HG03575 (cell line): Measurements from ENCODE around the gene CLSTN1.

Source experiments
- ATAC-seq: cut with Tn5 transposase; IDR thresholded peaks from one replicate; pipeline ENCODE4 v1.9.1; 2021; ENCODE audit not compliant: unreplicated experiment, insufficient number of reproducible peaks, low FRiP score; ENCODE audit errors: extremely low read depth

CLSTN1 gene

DNA sequence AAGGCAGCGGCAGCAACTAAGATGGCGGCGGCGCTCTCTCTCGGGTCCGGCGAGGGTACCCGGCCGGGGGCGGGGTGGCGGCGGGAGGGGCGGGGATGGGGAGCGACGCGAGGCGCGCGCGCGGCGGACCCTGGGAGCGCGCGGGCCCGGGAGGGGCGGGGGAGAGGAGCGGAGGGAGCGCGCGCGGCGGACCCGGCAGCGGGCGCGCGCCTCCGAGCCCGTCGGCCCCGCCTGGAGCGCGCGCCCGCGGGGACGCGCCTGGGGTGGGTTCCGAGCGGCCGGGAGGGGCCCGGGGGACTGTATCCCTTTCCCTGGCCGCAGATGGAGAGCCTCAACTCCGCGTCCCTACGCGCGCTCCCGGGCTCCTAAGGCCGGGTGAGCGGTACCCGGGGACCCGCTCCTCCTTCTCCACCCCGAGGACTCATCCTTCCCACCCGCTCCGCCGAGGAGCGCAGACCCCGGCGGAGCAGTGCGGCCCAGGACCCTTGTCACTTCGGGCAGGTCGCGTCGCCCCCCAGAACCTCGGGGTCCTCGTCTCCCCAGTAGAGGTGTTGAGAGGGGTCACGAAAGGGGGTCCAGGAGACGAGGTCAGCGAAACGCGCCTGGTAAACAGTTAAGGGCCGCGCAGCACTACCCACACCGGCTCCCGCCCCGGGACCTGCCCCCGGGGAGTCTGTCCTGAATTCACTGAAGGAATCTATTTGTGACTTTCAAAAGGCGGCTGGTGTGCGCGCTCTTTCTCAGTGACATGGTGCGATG, at the start of gene CLSTN1:
TSS of gene CLSTN1 (minus strand) at position 23 of the 759 bp plus-strand sequence. CDS start 232 bp downstream, outside the sequence.
- ATAC-seq = no peak

DNA sequence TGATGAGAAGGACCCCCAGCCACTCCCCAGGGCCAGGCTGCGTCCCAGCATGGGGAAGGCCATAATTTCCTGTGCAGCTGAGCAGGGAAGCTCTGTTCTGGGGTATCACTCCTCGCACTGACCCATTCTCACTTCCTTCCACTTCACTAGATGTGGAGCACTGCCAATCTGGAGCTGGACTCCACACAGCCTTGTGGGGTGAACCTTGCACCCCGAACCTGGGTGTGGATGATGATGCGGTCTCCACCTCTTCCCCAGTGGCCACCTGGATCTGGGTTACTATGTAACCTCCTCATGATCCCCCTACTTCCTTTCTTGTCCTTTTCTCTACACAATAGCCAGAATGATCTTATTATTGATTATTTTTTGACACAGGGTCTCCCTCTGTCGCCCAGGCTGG, 49.6 kb upstream of the CLSTN1 start:
- ATAC-seq = no peak

DNA sequence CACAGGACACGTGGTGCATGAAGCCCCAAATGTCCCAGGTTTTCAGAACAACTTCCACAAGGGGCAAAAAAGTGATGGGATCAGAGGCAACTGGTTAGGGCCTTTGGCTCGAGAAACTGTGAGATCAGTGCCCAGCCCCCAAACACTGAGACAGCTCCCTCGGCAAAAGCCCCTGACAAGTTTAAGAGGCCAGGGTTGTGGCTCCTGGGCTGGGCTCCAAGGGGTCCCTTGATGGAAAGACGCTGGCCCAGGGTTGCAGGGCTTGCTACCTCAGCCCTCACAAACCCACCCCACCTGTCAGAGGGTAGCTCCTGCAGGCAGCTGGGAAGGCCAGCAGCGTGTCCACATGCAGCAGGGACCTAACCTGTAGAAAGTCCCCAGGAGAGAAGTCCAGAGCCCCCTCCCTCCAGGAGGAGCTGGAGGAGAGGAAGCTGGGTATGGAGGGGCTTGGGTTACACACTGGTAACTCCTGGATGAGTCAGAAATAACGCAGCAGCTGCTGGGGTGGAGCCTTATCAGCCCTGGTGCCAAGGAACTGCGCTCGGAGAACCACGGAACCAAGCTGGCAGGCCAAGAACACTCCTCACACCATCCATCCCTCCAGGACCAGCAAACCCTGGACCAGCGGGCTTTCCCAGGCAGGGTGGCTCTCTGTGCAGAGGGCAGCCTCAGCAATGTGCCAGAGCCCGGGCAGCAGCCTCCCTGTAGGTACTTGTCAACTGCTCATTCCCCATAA, 48.8 kb upstream of the CLSTN1 start:
- ATAC-seq = no peak

DNA sequence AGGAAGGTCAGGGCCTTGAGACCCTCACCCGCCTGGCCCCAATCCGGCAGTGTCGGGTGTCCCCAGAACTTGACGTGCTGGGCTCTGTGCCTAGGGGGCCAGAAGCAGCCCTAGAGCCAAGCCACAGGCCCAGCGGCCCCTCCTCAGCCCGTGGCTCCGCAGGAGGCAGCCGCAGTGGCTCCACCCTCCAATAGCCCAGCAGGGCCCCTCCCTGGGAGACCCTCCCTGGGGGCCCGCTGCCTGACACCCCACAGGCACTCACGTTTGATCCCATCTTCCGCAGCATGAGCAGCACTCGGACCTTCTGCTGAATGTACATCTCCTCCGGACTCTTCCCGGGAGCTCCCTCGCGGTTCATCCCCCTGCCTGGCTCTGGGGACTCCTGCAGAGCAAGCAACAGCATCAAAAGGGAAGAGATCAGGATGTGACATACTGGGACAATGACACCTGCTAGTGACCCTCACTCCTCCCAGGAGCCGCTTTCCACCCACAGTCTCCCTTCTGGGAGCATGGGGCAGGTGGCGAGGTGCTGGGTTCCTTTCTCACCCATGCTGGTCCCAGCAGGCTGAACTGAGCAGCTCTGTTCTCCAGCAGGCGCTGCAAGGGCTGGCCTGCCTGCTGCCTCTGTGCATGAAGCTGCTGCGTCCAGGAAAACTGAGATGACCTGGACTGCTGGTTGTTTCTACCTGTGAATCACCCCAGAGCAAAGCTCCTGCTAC, 48.1 kb upstream of the CLSTN1 start:
- ATAC-seq = no peak

DNA sequence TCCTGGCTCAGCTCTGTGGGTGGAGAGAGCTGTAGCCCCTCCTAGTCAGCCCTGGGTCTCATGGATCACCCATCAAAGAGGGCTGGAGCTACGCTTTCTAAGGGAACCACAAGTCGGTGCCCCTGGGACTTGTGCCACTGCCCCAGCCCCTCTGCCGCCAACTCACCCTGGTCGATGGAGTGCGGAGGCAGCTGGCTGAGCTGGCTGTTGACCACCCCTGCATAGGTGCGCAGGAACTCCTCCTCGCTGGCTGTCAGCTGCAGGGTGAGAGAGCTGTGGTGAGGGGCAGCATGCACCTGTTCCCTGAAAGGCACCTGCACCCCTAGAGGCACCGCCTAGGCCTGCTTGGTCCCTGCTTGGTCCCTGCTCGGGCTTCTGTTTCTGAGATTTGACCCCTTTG, 47.3 kb upstream of the CLSTN1 start:
- ATAC-seq = no peak

DNA sequence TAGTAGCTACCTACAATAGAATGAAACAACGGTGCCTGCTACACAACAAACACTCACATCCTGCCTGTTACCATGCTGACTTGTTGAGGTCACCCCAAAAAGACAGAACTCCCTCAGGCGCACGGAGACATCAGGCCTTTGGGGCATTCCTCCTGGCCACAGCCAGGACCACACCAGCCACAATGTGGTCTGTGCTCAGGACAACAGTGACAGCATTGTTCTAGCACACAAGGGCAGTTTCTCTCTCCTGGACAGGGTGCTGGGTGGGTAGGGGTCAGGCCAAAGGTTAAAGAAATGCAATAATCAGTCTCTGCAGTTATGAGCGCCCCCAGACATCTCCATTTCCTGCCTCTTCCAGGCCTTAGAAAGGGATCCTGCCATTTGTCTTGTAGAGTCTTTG, 46.8 kb upstream of the CLSTN1 start:
- ATAC-seq = no peak

DNA sequence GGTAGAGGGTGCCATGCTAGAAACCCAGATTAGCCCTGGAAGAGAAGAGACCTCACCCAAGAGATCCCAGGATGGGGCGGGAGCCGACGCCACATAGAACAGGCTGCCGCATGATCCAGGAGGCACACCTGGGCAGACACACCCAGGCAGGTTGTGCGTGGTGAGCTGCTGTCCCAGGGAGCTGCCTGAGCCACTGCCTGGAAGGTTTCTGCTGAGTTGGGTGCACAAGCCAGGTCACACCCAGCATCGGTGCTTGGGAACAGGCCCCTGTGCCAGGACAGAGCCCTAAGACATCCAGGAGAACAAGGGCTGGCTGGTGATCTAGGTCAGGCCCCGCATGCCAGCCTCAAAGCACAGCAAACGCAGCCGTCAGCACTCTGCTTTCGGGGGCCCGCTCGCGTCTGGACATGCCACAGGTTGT, 46.1 kb upstream of the CLSTN1 start:
- ATAC-seq = no peak

DNA sequence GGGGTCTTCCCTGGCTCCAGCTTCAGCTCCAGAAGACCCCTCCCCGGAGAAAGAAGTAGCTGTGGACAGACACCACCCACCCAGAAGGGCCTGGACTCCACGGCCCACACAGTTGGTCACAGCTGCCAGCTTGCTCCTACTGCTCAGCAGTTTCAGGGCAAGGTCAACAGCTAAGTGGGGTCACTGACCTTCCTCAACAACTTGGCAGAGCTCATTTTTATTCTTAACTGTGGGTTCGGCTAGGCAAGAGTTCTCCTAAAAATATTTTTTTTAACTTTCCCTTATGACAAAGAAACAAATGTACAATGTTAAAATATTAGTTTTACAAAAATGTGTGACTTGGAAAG, 44.5 kb upstream of the CLSTN1 start:
- no peak for ATAC-seq

DNA sequence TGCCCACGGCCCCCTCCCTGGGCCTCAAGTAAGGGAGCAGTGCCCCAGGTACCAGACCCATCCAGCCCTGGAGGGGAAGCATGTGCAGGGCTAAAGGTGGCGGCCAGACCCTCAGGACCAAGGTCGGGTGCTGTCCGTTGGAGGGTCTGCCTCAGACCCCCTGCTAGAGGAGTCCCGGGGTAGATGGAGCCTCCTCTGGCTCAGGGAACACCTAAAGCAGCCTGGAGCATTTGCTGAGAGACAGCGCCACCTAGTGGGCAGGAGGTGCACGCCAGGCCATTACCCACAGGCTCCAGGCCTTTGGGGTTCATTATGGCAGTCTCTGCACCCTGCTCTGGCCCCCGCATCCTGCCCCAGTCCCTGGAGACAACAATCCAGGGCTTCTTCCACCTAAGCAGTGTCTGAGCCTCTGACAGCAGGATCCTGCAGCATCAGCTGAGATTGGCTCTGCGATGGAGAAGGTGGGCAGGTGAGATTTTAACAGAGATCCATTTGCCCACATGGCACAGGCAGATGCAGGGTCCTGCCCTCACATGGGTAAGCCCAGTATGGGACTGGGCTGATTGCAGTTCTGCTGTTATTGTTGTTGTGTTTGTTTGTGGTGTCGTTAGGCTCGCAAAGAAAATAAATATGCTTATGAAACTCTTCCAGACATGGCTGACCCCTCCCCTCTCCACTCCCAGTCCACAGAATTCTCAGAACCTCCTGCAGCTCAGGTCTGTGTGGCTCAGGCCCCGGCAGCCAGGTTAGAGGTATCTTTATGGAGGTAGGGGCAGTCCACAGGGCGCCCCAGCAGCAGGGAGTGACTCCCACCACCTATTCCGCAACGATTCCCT, 43.9 kb upstream of the CLSTN1 start:
- no peak for ATAC-seq

DNA sequence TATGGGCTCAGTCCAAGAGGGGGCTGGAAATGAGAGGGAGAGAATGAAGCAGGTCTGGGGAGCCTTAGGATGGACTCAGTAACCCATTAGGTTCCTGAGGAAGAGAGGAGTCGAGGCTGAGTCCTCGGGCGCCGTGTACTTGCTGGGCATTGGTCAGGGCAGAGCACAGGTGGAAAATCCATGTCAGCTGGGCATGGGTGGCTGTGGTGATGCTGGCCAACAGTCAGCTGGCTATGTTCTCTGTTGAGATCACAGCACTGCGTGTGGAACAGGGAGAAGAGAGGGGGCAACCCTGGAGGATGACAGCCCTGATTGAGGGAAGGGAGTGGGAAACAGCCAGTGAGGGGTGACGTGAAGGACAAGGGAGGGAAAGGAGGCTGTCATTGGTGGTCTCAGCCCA, 43.1 kb upstream of the CLSTN1 start:
- no peak for ATAC-seq

DNA sequence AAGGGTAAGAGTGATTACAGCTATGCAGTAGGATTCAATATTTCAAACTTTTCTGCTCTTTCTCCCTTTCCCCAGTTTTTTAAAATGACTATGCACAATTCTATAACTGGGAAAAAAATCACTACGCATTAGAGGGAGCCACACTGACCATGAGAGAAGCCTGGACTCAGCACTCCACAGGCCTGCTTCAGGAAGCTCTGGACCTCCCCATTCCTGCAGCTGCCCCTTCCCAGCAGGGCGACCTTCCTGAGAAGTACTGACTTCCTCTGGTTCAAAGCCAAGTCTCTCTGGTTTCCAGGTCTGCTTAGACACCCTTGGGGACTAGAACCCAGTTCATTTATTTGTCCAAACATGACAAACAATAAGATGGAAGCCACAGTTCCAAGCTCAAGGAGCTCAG, 42.0 kb upstream of the CLSTN1 start:
- no peak for ATAC-seq

DNA sequence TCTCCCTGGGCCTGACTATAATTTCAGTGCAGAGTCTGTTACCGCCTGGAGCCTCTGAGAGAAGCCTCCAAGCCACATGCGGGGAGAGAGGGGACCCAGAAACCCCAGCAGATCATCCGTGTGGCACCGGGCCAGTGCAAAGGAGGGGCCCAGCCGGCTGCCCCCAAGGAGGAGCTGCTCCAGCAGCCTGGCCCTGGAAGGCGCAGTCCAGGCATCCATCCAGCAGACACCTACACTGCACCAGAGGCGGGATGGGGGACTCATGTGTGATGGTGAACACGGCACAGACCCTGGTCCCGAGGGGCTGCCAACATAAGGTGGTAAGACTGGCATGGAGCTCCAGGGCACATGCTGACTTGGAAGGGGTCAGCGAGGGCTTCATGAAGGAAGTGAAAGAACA, 39.6 kb upstream of the CLSTN1 start:
- no peak for ATAC-seq

DNA sequence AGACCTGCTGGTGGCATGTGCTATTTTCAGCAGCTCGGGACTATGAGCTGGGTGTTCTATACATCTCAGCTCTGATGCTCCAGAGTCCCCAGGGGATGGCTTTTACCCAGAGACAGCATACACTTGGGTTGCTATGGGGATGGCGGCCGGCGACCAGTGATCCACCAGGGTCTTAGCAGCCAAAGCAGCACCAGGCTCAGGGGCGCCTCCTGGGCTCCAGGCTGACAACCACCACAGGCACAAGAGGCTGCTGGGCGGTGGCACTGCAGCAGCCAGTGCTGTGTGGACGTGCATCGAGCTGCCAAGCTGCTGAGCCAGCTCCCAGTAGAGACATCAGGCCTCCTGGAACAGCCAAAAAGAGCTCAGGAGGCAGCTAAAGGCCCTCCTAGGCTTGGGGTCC, 37.6 kb upstream of the CLSTN1 start:
- no peak for ATAC-seq

DNA sequence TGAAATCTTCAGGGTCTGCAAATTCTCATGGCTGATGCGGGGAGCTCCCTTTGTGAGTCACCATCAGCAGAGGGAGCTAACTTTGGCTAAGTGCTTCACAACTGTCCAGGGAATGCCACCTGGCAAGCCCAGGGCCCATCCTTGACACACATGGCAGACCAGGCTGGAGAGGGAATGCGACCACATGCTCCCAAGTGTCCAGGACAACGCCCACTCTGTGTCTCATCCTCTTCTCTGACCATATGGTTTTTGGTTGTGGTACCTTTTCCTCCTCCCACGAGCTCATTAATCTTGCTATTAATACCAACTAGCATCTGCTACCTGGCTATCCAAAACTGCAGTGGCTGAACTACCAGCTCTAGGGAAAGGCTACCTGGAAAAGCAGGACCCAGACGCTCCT, 37.1 kb upstream of the CLSTN1 start:
- no peak for ATAC-seq

DNA sequence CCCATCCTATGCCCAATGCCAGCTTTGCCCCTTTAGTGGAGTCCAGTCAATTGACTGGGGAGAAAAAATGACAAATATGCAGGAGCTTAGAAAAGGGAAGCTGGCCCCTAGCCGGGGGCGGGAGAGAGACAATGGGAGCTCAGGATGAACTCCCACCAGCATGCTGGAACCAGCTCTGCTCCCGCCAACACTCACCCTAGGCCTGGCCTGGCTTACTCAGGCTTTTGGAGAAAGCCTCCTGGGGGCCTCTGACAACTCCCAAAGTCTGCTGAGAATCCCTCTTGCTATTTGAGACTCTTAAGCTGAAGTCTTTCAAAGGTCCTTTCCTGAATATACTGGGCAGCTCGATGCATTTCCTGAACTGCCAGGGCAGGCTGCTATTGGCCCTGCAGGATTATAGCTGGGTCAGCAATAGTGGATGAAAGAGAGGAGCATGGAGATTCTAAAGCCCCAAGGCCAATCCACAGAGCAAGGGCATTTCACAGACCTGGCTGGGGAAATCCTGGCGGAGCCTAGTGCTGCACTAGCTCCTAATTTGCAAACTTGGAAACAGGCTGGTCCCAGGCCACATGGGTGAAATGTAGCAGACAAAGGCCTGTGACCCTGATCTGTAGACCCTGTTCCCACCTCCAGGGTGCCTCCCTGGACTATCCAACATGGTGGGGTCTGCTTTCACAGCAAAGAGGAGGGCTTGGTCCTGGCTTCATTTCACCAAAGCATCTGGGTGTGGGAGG, 35.7 kb upstream of the CLSTN1 start:
- no peak for ATAC-seq

DNA sequence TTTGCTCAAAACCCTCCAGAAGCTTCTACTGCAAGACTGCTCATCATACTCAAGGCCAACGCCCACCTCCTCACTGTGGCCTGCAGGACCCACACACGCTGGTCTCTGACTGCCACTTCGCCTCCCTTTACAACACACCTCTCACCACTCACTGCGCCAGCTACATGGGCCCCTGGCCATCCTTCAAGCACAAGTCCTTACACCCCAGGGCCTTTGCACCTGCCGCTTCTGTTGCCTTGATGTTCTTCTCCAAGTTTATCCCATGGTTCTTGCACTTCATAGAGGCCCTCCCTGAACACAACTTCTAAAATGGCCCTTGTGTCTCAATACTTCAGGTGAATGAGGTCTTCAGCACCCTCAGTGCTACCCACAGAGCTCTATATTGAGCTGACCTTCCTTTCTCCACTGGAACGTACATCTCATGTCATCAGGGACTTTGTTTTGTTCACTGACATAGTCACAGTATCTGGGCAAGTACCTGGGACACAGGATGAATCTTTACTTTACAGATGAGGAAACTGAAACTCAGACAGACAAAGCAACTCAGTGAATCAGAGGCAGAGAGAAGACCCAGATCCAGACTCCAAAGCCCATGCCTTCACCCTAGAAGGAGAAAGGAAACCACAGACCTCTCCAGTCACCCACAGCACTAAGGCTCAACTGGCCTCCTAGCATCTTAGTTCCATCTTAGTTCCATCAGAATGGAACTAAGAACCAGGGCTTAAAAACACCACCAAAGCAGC, 34.7 kb upstream of the CLSTN1 start:
- ATAC-seq = no peak

DNA sequence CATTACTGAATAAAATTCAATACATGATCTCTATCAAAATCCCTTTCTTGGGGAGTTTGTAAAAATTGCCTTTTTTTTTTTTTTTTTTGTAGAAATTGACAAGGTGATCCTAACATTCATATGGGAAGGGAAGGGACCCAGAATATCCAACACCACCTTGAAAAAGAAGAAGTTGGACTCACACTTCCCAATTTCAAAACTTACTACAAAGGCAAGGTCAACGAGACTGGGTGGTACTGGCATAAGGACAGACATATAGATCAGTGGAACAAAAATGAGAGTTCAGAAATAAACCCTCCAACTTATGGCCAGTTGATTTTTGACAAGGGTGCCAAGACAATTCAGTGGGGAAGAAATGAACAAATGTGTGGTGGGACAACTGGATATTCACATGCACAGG, 31.4 kb upstream of the CLSTN1 start:
- no peak for ATAC-seq

DNA sequence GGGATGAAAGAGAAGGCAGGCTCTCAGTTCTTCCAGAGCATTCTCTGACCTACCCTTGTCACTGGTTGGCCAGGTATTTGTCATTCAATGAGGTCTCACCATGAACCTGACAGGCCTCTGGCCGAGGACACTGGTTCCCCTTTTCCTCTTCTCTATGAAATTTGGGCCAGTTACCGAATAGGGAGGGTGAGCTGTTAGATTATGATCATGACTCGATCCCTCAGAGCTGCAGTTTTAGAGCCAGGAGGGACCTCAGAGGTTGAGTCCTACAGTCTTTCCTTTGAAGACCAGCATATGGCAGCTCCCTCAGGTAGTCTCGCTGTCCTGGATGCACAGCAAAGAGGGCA, 29.5 kb upstream of the CLSTN1 start:
- no peak for ATAC-seq
